Measurements from ENCODE around the gene GALNT9. TPM values are rescaled to one million over a fixed set of nuclear protein-coding genes. Genes with fewer than 3 reads are reported as not detected.

The GALNT9 gene
- polyA plus RNA-seq, 2 of the 4 experiments (the other 2 are of a cell fraction), result 0.66 to 2.8 TPM

- Histone ChIP-seq H3K27ac (no peak overlapping the region), H3K9me3 (peaks cover 4% of the 10 kb centered on the region; the same call in 1 of the 3 replicates), H3K4me2 (no peak overlapping the region), H3K4me1 (no peaks in the 10 kb centered on the region), H3K4me3 (no peak overlapping the region)
- ChIA-PET POLR2A (no interaction called here), CTCF (interaction anchor here (1.6 kb wide), 1 partner anchor 120 kb away, joined by 4 read pairs; no protein-coding TSS in a partner anchor)
- FAIRE-seq (no peak), ATAC-seq (no peak), DNase-seq (ENCODE audit: low read depth in 1 of 2, low spot score in 1 of 2) (no peak)
- WGBS (ENCODE audit: missing lambda C conversion rate), result 60% methylated on average over 20 of the region's 24 CpGs
- TF ChIP-seq ATOH8 (CRISPR knock-in tag; IDR thresholded peaks at IDR 0.05; ENCODE audit: low read depth) (no peak), HOXA7 (CRISPR knock-in tag; IDR thresholded peaks at IDR 0.05) (no peak), RNF2 (IDR thresholded peaks at IDR 0.05; ENCODE audit: borderline replicate concordance, low read depth) (no peak), ESRRA (IDR thresholded peaks at IDR 0.05; ENCODE audit: borderline replicate concordance, low read length) (no peak), ZC3H11A (IDR thresholded peaks at IDR 0.05) (no peak), MAZ (IDR thresholded peaks at IDR 0.05; ENCODE audit: borderline replicate concordance, low read depth, low read length) (no peak), ZNF302 (CRISPR knock-in tag; IDR thresholded peaks at IDR 0.05) (no peak), E2F6 (IDR thresholded peaks at IDR 0.05; ENCODE audit: borderline replicate concordance, low read depth) (no peak), HOXB5 (CRISPR knock-in tag; IDR thresholded peaks at IDR 0.05) (no peak)
Measured at GRCh38 chr12:132294121-132295034, 35.0 kb downstream of the GALNT9 start.

GRCh38 chr12:132292328-132293319, 36.8 kb downstream of the GALNT9 start:
- FAIRE-seq (no peak), ATAC-seq (no peak), DNase-seq (ENCODE audit: low read depth in 1 of 2, low spot score in 1 of 2) (no peak)
- POLR2A ChIA-PET, result no interaction called here
- 78% methylated on average over 29 of the region's 33 CpGs for WGBS (ENCODE audit: missing lambda C conversion rate)
- TF ChIP-seq E2F6 (IDR thresholded peaks at IDR 0.05; ENCODE audit: borderline replicate concordance, low read depth), result no peak
- TF ChIP-seq RCOR1 (IDR thresholded peaks at IDR 0.05; ENCODE audit: low read depth, low read length), result no peak
- no peak for TF ChIP-seq HEYL (CRISPR knock-in tag; IDR thresholded peaks at IDR 0.05)
- TF ChIP-seq EP300 (IDR thresholded peaks at IDR 0.05), result no peak
- no peak for TF ChIP-seq CBX8 (IDR thresholded peaks at IDR 0.05)
- TF ChIP-seq MAZ (IDR thresholded peaks at IDR 0.05; ENCODE audit: borderline replicate concordance, low read depth, low read length), result no peak
- H3K4me1 ChIP-seq, result no peaks in the 10 kb centered on the region
- H3K4me2 ChIP-seq, result no peak overlapping the region
- no peak overlapping the region for H3K4me3 ChIP-seq
- CTCF ChIA-PET, result interaction anchor here (1.6 kb wide), 1 partner anchor 121 kb away, joined by 4 read pairs; no protein-coding TSS in a partner anchor
- no peak overlapping the region for H3K27ac ChIP-seq
- no peaks in the 10 kb centered on the region for H3K9me3 ChIP-seq

- H3K4me3 ChIP-seq, result no peak overlapping the region
- no peak overlapping the region for H3K27ac ChIP-seq
- 71% methylated on average over 27 of the region's 30 CpGs for WGBS (ENCODE audit: missing lambda C conversion rate)
- FAIRE-seq (no peak), ATAC-seq (no peak), DNase-seq (ENCODE audit: low read depth in 1 of 2, low spot score in 1 of 2) (no peak)
- POLR2A ChIA-PET, result no interaction called here
- CTCF ChIA-PET, result no interaction called here
- H3K4me1 ChIP-seq, result peaks cover 7% of the 10 kb centered on the region
- H3K9me3 ChIP-seq, result no peaks in the 10 kb centered on the region
- no peak overlapping the region for H3K4me2 ChIP-seq
- TF ChIP-seq GATA3 (IDR thresholded peaks at IDR 0.05; ENCODE audit: borderline replicate concordance) (no peak), RFX5 (IDR thresholded peaks at IDR 0.05) (no peak), TFCP2L1 (CRISPR knock-in tag; IDR thresholded peaks at IDR 0.05) (no peak), CEBPB (IDR thresholded peaks at IDR 0.05) (no peak), JUNB (IDR thresholded peaks at IDR 0.05) (no peak), CBX8 (IDR thresholded peaks at IDR 0.05) (no peak), RNF2 (IDR thresholded peaks at IDR 0.05; ENCODE audit: borderline replicate concordance, low read depth) (no peak), PBX3 (IDR thresholded peaks at IDR 0.05) (no peak), HES2 (IDR thresholded peaks at IDR 0.05) (no peak), ZC3H11A (IDR thresholded peaks at IDR 0.05) (no peak), FOXS1 (CRISPR knock-in tag; IDR thresholded peaks at IDR 0.05) (no peak), RAD21 (conservative IDR thresholded peaks at IDR 0.05 in 1 of 2, IDR thresholded peaks at IDR 0.05 in 1 of 2) (no peak), ESRRA (IDR thresholded peaks at IDR 0.05; ENCODE audit: borderline replicate concordance, low read length) (no peak), TP53 (CRISPR knock-in tag; IDR thresholded peaks at IDR 0.05) (no peak), EHMT2 (IDR thresholded peaks at IDR 0.05; ENCODE audit: low read depth) (no peak), KDM5A (IDR thresholded peaks at IDR 0.05) (no peak)
Measured at GRCh38 chr12:132291402-132292175, 37.8 kb downstream of the GALNT9 start.

All from A549 (cell line).